Measurements from ENCODE around the gene SSX5.
"Not testable (repeated sequence)": the region's sequence is repeated elsewhere in the genome, so short reads cannot be mapped to it uniquely, and the experiment has no call there.

SSX5 gene, protein sequence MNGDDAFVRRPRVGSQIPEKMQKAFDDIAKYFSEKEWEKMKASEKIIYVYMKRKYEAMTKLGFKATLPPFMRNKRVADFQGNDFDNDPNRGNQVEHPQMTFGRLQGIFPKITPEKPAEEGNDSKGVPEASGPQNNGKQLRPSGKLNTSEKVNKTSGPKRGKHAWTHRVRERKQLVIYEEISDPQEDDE

DNA sequence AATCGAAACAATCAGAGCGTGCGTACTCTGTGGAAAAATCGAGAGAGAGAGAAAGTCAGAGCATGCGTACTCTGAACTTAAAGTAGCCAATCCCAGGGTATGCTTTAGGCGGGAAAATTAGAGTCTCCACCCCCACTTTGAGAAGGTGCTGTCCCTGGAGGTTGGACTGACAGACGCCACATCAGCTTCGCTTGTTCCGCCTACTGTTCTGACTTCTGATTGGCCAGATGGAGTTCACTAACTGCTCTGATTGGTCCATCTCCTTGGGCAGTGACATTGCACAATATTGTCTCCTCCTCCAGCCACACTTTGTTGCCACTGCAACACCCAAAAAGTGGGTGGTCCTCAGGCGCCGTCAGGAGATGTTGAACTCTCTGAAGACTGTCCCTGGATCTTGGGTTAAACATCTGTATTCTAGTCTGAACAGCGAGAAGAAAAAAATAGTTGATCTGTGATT, at the start of gene SSX5:
SSX5 (minus strand) TSS at position 51 of the 457 bp plus-strand sequence. CDS start 1,437 bp downstream, outside the sequence.
- no peak for DNase-seq (ENCODE audit: low read depth)

DNA sequence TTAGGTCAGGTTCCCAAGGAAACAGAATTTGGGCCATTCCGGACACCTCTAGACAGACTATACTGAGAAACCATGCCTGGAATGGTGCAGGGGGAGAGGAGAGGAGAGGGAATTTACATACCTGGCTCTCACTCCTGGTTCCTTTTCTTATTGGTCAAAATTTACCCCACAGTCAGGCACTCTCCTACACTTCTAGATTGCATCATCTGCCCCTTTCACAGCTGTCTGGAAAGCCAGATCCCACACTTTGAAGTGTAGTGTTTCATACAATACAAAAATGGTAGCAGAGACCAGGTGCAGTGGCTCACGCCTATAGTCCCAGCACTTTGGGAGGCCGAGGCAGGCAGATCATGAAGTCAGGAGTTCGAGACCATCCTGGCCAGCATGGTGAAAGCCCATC, 27.6 kb upstream of the SSX5 start:
- DNase-seq (ENCODE audit: low read depth), result not testable (repeated sequence)

DNA sequence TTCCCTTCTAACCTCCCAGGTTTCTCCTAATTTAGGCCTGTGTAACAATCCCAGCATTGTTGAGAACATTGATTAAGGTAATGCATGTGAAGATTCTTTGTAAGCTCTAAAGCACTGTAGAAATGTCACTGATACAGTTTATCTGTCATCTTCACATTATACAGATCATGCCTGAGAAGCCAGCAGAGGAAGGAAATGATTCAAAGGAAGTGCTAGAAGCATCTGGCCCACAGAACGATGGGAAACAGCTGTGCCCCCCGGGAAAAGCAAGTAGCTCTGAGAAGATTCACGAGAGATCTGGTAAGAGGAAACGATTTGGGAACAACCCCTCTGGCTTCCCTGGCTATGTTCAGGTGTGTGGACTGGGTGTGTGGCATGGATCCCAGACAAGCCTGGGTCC, 17.7 kb upstream of the SSX5 start:
- not testable (repeated sequence) for DNase-seq (ENCODE audit: low read depth)

DNA sequence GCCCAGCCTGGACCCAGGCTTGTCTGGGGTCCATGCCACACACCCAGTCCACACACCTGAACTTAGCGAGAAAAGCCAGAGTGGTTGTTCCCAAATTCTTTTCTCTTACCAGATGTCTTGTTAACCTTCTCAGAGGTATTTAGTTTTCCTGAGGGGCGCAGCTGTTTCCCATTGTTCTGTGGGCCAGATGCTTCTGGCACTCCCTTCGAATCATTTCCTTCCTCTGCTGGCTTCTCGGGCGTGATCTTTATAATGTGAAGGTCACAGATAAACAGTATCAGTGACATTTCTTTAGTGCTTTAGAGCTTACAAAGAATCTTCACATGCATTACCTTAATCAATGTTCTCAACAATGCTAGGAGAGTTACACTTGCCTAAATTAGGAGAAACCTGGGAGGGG, 6.6 kb downstream of the SSX5 start:
- not testable (repeated sequence) for DNase-seq (ENCODE audit: low read depth)

DNA sequence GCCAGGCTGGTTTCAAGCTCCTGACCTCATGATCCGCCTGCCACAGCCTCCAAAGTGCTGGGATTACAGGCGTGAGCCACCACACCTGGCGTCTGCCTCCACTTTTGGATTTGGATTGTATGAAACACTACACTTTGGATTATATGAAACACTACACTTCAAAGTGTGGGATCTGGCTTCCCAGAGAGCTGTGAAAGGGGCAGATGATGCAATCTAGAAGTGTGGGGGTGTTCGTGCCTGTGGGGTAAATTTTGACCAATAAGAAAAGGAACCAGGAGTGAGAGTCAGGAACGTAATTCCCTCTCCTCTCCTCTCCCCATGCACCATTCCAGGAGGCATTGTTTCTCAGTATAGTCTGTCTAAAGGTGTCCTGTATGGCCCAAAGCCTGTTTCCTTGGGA, 14.7 kb downstream of the SSX5 start:
- not testable (repeated sequence) for DNase-seq (ENCODE audit: low read depth)

DNA sequence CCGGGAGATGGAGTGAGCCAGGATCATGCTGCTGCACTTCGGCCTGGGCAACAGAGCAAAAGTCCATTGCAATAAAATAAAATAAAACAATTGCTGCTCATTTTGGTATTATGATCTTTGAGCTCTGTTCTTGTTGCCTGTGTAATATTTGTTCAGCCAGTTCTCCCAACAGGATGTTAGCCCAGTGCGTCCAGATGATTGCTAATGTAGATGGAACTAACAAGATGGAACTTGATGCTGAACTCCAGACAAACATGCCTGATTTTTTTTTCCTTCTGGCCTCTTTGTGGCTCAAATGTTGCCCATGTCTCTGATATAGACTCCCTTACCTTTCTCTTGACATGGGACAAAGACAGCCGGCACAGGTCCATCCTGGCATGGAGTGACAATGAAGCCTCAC, 15.8 kb downstream of the SSX5 start:
- DNase-seq (ENCODE audit: low read depth), result no peak

DNA sequence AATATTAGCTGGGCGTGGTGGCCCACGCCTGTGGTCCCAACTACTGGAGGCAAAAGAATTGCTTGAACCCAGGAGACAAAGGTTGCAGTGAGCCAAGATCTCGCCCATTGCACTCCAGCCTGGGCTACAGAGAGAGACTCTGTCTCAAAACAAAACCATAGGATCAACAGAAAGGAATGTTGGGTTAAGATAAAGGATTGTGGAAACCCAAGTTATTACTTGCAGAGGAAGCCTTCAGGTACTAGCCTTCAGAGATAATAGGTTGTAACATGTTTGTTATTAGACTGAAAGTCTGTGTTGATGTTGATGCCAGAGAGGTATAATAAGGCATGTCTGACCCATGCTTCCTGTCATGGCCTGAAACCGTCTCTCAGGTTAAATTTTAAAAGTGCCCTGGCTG, 16.9 kb downstream of the SSX5 start:
- no peak for DNase-seq (ENCODE audit: low read depth)

DNA sequence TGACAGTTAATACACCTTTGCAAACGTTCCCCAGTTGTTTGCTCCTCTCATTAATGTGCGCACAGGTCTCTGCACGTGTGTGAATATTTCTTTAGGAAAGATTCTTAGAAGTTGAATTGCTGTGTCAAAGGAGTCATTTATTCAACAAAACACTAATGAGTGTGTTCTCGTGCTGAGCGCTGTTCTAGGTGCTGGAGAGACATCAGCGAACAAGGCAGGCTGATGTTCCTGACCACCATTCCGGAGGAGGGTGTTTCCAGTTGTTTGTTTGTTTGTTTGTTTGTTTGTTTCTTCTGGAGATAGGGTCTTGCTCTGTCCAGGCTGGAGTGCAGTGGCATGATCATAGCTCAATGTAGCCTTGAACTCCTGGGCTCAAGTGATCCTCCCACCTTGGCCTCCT, 30.3 kb downstream of the SSX5 start:
- DNase-seq (ENCODE audit: low read depth), result not testable (repeated sequence)

DNA sequence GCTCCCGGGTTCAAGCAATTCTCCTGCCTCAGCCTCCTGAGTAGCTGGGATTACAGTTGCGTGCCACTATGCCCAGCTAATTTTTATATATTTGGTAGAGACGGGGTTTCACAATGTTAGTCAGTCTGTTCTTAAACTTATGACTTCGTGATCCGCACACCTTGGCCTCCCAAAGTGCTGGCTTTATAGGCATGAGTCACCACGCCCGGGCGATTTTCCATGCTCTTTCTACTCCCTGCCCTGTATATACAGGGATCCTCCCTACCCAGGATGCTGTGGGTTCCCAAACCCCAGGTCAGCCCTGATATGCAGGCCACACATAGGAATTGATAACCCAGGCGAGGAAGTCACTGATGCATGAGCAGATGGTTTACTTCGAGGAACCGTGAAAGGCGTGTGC, 31.4 kb downstream of the SSX5 start:
- DNase-seq (ENCODE audit: low read depth), result no peak

DNA sequence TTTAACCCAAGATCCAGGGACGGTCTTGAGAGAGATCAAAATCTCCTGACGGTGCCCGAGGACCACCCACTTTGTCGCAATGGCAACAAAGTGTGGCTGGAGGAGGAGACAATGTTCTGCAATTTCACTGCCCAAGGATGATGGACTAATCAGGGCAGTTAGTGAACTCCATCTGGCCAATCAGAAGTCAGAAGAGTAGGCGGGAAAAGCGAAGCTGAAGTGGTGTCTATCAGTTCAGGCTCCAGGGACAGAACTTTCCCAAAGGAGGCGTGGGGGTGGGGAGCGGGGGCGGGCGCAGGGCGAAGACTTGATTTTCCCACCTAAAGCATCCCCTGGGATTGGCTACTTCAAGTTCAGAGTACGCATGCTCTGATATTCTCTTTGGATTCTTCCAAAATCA, 40.6 kb downstream of the SSX5 start:
- no peak for DNase-seq (ENCODE audit: low read depth)

DNA sequence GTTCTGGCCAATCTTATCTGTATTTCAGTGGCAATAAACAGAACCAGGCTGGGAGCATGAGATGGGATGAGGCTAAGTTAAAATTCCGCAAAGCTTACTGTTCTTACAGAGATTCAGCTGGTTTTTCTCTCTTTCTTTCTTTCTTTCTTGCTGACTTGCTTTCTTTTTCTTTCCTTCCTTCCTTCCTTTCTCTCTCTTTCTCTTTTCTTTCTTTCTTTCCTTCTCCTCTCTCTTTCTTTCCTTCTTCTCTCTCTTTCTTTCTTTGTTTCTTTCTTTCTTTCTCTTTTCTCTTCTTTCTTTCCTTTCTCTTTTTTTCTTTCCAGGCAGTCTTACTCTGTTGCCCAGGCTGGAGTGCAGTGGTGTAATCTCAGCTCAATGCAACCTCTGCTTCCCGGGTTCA, 41.8 kb downstream of the SSX5 start:
- DNase-seq (ENCODE audit: low read depth), result no peak

DNA sequence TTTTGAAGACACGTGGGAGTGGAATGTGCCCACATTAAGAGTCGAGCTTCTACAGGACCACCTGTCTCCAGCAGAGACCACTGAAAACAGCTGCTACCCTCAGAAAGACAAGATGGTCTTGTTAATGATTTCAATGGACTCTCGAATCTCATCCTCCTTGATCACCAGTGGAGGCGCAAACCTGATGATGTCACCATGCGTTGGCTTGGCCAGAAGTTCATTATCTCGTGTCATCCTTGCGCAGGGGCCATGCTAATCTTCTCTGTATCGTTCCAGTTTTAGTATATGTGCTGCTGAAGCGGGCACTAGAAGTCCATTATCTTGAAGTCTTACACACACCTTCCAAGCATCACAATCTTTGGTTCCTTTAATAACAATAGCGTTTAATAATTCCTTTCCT, 42.8 kb downstream of the SSX5 start:
- no peak for DNase-seq (ENCODE audit: low read depth)

DNA sequence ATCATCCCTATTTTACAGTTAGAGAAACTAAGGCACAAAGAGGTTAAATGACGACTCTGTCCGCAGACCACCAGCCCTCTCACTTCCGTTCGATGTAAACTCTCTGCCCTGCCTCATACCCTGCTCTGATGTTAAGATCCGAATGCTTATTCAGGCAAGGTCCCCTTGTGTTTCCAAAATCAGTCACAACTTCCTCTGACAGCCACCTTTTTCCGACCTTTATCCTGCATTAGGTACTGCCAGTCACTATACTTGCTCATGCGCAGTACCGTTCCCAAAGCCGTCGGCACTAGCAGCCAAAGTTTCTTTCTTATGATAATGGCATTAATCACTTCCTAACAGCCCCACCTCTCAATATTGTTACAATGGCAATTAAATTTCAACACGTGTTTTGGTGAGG, 53.9 kb downstream of the SSX5 start:
- DNase-seq (ENCODE audit: low read depth), result not testable (repeated sequence)

DNA sequence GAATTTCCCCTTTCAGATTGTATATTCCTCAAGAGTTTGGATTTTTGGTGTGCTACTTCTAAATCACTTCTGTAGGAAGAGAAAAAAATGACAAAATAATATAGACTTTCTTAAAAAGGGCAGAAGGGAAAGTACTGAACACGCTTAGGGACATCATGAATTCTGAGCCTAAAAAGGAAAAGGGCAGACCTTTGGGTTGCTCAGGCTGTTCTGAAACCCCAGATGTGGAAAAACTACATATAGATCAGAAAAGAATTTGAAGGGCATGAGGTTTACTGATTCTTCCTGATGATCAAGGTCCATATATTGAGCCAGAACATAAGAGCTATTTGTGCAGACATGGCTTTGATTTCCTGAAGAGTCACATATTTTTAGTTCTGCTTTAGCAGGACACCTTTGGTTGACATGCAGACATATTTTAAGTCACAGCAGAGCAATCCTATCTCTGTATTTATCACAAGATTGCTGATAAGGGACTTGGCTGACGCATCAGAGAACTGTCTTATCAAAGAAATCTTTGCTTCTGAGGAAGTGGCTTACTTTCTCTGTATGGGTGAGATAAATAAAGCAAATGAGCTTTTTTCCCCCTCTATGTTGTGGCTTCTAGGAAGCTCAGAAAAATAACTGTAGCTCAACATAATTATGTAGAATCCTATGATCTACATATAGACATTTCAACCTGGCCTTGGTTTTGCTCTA, 54.6 kb downstream of the SSX5 start:
- DNase-seq (ENCODE audit: low read depth), result not testable (repeated sequence)

DNA sequence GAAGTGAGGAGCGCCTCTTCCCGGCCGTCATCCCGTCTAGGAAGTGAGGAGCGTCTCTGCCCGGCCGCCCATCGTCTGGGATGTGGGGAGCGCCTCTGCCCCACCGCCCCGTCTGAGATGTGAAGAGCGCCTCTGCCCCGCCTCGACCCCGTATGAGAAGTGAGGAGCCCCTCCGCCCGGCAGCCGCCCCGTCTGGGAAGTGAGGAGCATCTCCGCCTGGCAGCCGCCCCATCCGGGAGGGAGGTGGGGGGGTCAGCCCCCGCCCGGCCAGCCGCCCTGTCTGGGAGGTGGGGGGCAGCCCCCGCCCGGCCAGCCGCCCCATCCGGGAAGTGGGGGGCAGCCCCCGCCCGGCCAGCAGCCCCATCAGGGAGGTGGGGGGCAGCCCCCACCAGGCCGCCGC, 57.5 kb downstream of the SSX5 start:
- not testable (repeated sequence) for DNase-seq (ENCODE audit: low read depth)

Data from non-pigmented ciliary epithelial cell (primary cell).